A204.1 (cell line): ENCODE results near the gene C6orf132.

ENCODE experiments used
- FAIRE-seq: peaks from 2 replicates; lab custom pipeline; 2012; peaks lifted over from hg19 to GRCh38; lab: Jason Lieb, UNC

C6orf132 gene

DNA sequence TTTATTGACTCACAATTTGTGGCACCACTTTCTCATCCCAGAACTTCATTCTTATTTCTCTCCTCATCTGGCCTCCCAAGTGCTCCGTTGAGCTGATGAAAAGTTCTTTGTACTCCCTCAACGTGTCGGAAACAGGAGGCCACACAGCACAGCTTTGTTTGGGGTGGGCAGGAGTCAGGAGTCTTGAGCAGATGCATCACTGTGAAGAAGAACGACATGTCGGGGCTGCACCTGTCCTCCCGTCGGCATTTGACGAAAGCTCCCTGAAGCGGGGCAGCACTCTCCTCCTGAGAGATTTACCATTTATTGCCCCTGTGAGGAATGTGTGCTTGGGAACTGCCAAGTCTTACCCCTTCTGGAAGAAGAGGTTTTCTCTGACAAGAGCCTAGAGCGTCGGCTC, 64.0 kb downstream of the C6orf132 start:
- no peak for FAIRE-seq

DNA sequence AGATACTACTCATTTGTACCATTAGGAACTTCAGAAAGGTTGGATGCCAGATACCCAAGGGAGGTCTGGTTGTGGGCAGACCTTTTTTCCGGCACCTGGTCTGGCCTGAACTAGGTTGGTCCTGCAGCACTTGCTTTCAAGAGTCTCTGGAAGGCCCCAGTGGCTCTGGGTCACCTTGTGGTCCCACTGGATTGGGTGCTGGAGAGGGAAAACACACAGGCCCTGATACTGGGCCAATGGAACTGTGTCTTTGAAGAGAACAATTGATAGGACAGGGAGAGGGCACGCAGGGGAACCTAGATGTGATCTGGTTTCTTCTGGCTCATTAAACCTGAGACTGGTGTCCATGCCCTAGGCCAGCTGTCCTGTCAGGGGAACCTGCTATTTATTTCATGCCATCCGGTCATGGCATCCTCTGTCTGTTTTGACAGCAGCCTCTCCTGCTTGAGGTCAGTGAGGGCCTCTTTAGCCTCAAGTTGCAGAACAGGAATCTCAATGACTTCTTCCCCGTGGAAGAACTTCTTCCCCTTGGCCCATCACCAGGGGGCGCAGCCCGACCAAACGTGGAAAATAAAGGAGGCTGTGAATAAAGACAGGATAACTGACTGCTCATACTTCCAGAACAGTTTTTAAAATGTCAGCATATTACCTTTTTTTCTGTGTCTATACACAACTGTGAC, 67.1 kb downstream of the C6orf132 start:
- FAIRE-seq, result peak; percentile 90

DNA sequence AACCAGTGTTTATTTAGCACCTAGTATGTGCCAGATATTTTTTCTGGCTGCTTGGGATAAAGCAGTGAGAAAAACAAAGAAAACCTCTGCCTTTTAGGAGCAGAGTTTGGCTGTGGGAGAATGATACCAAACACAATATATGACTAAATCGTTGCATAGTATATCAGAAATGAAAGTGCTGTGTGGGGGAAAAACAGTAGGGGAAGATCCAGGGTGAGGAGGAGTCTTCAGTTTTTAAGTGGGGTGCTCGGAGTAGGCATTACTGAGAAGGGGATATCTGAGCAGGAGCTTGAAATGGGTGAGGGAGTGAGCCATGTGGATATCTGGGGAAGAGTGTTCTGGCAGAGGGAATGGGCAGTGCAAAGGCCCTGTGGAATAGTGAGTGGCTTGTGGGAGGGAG, 69.1 kb downstream of the C6orf132 start:
- no peak for FAIRE-seq

DNA sequence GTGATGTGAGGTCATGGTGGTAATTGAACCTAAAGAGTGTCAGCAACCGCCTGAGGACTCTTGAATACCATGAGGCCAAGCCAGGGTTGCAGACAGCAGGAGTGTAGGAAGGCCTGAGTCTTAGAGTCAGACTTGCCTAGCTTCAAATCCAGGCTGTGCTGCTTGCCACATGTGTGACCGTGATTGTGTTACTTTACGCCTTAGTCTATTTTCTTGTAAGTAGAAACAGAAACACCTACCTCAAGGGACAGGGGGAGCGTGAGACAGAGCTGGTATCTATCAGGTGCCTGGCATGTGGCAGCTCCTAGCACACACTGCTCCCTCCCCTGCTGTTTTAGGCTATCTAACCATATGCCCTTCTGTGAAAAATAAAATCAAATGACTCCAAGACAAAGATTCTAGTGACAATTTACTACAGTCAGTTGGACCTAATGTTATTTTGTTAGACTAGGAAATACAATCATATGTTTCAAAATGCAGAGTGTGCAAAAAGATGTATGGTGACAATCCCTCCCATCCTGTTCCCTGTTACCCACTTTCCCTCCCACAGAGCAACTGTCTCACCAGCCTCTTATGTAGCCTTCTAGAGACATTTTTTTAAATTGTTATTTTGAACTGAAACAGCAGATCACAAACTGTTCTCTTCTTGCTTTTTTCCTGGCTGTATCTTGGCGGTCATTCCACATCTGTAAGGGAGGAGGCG, 70.4 kb downstream of the C6orf132 start:
- no peak for FAIRE-seq

DNA sequence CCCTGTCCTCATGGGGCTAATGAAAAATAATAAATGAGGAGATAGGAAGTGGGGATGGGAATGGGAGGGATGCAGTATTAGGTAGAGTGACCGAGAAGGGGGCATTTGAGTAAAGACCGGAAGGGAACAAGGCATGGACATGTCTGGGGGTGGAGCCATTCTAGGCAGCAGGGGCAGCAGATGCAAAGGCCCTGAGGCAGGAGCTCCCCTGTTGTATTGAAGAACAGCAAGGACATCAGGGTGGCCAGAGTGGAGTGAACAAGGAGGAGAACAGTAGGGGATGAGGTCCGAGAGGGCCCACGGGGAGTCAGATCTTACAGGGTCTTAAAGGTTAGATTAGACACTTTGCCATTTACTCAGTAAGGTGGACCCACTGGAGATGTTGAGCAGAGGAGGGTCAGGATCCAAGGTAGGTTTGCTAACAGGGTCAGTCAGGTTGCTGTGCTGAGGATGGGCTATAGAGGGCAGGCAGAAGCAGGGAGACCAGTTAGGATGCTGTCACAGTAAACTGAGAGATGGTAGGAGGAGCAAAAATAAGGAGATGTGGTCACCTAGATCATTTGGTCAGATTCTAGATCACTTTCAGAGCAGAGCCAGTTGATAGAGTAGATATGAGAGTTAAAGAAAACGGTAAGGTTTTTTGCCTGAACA, 73.4 kb downstream of the C6orf132 start:
- FAIRE-seq, result no peak

DNA sequence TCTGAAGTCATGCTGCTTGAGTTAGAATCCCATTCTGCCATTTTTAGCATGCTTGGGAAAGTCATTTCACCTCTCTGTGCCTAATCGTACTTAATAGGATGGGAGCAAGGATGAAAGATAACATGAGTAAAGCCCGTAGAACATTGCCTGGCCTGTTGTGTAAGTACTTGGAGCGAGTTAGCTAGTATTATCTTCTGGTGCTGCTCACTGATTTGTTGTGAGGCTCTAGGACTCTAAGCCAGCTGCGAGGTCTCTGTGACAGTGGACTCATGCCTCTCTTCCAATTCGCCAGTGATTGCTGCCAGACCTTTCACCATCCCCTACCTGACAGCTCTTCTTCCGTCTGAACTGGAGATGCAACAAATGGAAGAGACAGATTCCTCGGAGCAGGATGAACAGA, 74.2 kb downstream of the C6orf132 start:
- no peak for FAIRE-seq

DNA sequence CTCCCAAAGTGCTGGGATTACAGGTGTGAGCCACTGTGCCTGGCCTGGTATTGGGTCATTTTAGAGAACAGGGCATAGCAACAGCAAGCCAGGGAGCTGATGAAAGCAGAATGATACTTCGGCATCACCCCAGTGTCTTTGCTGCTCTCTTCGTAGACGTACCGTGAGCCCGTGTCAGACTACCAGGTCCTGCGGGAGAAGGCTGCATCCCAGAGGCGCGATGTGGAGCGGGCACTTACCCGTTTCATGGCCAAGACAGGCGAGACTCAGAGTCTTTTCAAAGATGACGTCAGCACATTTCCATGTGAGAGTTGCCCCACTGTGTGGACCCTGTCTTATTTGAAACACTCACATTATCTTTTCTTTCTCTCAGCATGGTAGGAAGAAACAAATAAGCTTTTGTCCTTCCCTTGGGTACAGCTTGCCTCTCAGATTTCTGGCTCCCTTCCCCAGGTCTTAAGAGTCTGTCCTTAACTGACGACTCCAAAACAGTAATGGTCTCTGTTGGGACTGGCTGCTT, 76.2 kb downstream of the C6orf132 start:
- no peak for FAIRE-seq

DNA sequence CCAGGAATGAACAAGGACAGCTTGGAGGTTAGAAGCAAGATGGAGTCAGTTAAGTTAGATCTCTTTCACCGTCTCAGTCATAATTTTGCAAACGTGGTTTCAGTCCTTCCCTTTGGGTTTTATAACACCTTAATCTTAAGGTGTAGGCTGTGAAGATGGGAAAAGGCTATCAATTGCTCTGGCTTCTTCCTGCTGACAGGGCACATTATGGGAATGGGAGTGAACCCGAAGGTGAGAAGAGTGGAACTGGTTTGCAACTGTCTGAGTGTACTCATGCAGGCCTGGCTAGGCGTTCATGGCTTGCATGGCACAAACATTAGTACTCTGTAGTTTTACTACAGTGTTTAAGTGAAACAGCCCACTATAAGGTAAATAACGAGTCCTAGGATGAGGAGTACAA, 82.7 kb downstream of the C6orf132 start:
- FAIRE-seq, result no peak

DNA sequence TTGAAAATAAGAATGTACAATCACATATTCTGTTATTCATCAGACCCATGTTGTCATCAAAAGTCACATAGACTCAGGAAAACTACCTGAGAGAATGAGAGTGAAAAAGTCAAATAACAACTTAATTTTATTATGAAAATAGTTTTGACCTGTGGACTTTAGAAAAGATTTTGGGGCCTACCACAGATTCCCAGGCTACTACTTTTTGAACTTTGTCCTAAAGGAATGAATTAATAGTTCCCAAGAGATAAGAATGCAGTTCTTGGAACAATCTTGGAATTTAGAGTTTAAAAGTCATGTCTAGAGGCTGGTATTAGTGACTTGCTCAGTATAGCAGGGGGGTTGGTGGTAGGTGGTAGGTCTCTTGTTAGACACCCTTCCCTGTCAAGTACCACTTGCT, 88.8 kb downstream of the C6orf132 start:
- no peak for FAIRE-seq

DNA sequence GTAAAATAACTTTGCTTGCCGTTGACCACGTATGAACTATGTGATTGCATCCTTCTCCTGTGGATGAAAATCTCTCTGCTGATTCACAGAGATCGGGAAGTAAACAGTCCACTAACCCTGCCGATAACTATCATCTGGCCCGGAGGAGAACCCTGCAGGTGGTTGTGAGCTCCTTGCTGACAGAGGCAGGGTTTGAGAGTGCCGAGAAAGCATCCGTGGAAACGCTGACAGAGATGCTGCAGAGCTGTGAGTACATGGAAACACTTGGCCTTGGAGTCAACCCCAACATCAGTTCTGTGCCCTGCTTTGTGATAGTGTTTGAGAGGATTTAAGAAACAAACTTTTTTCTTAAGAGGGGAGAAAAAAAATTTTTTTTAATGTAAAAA, 91.2 kb downstream of the C6orf132 start:
- FAIRE-seq, result no peak
